NCI-H1092 (cell line): ENCODE data around the gene NOXA1.
A peak's percentile ranks its signal among the peaks of the same experiment; 100 is the strongest.
"Not testable (repeated sequence)": the region's sequence is repeated elsewhere in the genome, so short reads cannot be mapped to it uniquely, and the experiment has no call there.

Experiments used
- DNase-seq: peaks from one replicate; lab custom pipeline; 2025; lab: John Stamatoyannopoulos, UW

NOXA1 gene

DNA sequence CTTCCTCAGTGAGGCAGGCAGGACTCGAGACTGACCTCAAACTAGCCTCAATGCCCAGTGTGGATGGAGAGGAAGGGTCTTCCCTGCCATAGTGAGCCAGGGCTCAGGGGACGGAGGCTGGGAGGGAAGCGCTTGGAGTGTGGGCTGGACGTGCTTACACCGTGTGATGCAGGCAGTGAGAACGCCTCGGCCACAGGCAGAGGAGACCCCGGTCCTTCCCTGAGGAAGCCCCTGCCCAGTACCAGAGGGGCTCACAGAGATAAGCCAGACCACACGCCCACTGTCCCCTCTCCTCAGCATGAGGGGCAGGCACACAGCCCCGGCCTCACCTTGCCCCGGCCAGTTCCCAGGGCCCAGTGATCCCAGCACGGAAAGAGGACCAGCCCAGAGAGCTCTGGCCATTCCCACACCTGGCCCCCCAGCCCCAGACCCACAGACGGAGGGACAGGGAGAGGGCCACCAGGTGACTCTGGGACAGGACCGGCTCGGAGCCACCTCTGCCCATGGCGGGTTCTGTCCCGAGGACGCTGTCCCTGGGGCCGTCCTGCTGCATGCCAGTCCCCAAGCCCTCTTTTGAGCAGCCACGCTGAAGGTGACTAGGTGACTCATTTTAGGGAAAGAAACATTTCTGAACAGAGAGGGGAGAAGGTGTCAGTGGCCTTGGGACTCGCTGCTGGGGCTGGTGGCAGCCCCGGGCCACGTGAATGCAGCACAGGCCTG lies 42.0 kb downstream of the NOXA1 start:
- DNase-seq = no peak

DNA sequence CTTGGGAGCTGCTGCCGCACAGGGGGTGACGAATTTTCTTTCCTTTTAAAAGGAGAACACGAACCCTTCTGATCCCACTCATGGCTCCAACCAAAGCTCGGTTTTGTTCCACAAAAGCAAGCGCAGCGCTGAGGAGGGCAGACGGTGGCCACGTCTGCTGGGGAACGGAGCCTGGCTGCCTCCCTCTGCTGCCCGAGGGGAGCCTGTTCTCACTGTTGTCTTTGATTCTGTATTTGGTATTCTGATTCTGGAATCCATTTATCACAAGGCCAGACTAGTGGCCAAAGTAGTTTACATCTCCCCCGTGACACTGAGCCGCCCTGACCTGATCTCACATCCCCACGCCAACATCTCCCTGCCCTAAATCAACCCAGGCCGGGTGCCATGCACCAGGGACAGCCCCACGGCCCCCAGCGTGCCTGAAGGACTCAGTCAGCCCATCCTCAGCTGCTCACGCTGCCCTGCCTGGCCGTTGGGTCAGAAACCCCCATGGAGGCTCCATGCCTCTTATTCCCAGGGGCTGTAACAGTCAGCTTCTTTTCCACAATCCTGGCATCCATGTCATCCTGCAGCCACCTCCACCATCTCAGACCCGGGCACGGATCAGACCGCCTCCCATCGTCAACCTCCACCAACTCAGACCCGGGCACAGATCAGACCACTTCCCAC lies 42.7 kb downstream of the NOXA1 start:
- no peak for DNase-seq

DNA sequence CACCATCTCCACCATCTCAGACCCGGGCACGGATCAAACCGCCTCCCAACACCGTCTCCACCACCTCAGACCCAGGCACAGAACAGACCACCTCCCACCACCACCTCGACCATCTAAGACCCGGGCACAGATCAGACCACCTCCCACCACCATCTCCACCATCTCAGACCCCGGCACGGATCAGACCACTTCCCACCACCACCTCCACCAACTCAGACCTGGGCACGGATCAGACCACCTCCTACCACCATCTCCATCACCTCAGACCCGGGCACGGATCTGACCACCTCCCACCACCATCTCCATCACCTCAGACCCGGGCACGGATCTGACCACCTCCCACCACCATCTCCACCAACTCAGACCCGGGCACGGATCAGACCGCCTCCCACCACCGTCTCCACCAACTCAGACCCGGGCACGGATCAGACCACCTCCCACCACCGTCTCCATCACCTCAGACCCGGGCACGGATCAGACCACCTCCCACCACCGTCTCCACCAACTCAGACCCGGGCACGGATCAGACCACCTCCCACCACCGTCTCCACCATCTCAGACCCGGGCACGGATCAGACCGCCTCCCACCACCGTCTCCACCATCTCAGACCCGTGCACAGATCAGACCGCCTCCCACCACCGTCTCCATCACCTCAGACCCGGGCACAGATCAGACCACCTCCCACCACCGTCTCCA lies 43.3 kb downstream of the NOXA1 start:
- not testable (repeated sequence) for DNase-seq

DNA sequence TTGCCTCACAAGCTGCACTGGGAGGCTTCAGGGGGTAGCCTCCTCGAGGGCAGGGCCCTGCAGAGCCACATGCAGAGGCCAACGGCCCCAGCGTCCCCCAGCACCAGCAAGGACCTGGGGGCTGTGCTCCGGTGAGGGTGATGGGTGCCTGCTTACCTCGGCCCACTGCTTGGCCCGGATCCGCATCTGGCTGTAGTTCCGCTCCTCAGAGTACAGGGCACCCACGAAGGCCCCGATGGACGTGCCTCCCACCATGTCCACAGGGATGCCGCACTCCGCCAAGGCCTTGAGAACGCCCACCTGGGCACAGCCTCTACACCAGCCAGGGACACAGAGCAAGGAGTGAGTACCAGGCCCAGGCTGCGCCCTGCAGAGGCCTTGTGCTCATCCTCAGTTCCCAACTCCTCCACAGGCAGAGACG lies 44.0 kb downstream of the NOXA1 start:
- DNase-seq = no peak

DNA sequence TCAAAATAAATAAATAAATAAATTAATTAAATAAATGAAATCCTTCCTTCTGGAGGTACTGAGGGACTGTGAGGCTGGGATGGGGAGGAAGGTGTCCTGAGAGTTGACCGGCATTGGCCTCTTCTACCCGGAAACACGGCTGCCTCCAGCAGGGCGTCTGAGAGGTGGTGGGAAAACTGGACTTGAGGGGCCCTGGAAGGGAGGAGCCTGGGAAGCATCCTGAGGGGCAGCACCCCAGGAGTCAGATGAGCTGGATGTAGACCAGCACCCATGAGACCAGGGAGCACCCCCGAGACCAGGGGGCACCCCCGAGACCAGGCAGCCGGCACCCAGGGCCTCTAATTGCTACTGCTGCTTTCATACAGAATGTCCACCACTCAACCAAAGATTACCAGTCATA lies 44.7 kb downstream of the NOXA1 start:
- DNase-seq = no peak

DNA sequence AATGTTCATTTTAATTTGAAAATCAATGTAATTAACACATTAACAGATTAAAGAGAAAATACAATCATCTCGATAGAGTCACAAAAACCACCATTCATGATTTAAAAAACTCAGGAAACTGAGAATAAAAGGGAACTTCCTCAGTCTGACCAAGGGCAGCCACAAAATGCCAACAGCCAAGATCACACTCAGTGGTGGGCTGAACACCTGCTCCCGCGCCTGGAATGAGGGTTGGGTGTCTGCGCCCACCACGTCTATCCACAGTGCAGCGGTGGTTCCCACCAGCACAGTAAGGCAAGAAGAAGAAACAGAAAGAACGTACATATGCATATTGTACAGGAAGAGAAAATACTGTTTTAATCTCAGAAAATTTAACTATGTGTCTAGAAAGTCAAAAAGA lies 47.6 kb downstream of the NOXA1 start:
- DNase-seq = no peak

DNA sequence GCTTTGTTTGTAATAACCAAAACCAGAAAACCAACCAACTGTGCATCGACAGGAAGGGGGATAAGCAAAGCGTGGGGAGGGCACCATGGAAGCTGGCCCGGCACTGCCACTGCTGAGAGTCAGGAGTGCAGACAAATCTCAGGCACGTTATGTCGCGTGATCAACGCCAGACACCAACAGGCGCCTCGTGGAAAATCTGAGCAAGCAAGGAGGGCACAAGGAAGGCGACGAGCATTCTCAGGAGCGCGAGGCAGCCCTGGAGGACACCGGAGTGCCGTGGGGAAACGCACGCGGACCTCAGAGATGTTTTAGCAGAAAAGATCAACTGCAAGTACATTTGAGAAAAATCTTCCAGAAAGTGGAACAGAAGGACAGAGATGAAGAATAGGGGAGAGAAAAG lies 51.1 kb downstream of the NOXA1 start:
- DNase-seq = no peak

DNA sequence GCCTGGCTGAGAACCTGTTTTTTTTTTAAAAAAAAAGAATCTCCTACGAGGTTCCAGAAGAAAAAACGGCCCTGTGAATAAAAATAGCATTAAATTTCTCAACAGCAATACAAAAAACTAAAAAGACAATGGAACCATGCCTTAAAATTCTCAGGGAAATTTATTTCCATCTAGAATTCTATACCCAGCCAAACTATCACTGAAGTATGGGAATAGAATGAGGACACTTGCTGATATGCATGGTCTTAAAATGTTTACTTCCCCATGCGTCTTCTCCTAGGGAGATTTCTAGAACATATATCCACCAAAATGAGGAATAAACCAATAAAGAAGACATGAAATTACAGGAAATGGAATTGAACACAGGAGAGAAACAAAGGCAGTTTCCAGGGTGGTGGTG lies 52.5 kb downstream of the NOXA1 start:
- no peak for DNase-seq

DNA sequence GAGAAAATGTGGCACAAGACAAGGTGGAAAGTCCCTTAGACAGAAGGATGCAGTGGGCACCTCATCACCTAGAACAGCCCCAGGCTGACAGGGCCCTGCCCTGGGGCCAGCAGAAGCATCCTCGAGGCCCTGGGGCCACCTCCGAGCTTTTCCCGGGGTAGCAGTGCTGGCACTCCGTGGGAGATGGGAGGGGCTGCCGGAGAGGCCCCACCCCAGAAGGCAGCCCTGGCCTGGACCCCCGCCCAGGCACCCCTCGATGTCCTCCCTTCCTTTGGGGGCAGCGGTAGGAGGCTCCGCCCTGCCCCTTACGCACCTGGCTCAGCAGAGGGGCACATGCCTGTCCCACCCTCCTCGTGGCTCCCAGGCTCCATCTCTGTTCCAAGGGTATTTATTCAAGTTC lies 53.7 kb downstream of the NOXA1 start:
- DNase-seq = no peak

DNA sequence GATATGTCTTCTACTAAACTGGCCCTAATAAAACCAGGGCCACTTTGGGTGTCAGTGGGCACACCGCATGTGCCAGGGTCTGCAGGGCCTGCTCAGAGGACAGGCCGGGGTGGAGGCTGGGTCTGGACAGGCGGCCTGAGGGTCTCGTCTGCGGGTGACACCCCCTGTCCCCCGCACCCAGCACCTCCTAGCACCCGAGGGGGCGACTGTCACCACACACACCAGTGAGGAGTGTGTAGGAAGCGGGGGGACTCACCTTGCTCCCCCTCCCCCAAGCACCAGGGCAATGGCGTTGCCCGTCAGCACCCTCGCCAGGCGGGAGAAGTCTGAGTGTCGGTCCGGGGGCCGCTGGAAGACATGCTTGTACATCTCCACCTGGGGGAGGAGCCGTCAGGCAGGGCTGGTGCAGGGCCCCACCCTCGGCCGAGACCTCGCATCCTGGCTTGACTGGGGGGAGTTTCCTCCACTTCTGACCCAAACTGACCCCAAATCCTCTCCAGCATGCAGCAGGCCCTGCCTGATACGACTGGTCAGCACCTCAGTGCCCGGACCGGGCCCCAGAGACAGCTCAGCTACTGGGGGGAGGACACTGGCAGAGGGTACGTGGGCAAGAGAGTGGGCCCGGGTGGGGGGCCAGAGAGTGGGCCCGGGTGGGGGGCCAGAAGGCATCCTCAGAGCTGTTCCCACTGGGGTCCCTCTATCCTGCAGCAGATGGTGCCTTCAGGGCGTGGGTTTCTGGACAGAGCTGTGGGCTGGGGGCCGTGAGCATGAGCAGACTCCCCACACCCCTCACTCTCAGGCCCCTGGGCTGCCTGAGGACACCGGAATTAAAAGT lies 54.8 kb downstream of the NOXA1 start:
- no peak for DNase-seq

DNA sequence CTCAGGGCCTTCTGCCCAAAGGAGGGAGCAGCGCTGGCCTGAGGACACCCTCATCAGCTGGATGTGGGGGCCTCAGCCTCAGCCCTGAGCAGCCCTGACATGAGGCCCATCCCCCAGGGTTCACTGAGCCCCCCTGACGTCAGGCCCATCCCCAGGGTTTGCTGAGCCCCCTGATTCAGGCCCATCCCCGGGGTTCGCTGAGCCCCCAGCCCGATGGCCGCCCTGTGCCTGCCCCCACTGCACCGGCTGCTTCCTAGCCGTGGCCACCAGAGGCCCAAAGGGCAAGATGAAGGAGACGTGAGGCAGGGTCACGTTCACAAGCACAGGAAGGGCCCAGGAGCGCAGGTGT lies 55.4 kb downstream of the NOXA1 start:
- no peak for DNase-seq

DNA sequence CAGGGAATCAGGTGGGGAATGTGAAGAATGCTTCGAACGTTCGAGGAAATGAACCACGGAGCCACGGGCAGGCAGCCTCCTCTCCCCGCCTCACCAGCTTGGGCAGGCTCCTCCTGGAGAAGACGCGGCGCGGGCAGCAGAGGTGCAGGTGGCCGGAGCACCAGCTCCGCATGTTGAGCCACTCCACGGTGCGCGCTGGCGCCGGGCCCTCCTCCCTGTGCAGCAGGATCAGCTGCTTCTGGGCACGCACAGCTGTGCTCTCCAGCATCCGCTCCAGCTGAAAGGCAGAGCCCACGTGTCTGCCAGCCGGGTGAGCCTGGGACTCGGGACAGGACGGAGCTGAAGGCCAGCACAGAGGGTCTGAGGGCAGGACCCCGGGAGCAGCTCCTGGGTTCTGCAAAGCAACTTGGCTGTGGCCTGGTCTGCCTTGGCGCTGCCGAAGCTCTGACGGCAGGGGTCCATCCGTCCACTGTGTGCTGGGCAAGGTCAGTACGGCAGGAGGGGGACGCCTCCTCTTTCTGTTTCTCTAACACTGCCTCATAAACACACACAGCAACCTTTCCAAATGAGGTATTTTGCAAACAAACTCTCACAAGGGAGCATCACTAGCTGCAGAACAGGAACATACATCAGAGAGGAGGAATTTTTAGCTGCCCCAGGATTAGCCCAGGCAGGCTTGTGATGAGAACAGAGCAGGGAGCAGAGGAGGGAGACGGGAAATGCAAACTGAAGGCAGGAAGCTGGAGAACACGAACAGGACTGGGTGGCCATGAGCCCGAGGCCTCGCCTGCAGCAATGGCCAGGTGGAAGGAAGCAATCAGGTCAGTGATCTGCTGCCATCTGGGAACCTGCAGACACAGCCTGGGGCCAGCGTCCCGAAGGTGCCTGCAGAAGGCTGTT lies 56.0 kb downstream of the NOXA1 start:
- peak; percentile 58 for DNase-seq

DNA sequence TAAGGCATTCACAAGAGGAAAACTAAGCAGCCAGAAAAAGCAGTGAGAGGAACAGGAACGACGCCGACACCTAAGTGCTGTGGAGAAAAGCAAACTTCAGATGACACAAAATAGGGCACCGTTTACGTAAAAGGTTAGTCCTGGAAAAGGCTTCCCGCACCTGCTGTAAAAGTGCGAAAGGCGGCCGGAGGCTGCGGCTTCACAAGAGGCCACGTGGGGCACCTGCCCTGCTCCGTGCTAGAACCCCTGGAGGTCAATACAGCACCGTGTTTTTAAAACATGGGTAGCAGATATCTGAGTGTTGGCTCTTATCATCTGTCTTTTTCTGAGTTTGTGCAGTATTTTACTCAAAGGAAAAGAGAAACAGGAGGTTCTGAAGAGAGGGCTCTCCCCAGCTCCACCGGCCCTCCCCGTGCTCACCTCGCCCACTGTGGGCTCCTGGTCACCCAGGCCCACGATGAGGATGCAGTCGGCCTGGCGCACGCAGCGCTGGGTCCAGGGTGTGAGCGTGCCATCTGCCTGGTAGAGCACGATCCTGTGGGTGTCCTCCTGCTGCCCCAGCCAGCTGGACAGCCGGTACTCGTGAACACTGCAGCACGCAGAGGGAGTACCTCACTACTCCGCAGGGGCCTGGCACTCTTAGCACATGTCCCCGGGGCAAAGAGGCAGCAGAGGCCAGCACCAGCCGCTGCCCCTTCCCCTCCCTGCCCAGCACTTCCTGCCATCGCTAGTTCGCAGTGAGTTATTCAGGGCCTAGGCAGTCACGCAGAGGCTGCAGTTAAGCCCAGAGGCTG lies 56.9 kb downstream of the NOXA1 start:
- DNase-seq = no peak

DNA sequence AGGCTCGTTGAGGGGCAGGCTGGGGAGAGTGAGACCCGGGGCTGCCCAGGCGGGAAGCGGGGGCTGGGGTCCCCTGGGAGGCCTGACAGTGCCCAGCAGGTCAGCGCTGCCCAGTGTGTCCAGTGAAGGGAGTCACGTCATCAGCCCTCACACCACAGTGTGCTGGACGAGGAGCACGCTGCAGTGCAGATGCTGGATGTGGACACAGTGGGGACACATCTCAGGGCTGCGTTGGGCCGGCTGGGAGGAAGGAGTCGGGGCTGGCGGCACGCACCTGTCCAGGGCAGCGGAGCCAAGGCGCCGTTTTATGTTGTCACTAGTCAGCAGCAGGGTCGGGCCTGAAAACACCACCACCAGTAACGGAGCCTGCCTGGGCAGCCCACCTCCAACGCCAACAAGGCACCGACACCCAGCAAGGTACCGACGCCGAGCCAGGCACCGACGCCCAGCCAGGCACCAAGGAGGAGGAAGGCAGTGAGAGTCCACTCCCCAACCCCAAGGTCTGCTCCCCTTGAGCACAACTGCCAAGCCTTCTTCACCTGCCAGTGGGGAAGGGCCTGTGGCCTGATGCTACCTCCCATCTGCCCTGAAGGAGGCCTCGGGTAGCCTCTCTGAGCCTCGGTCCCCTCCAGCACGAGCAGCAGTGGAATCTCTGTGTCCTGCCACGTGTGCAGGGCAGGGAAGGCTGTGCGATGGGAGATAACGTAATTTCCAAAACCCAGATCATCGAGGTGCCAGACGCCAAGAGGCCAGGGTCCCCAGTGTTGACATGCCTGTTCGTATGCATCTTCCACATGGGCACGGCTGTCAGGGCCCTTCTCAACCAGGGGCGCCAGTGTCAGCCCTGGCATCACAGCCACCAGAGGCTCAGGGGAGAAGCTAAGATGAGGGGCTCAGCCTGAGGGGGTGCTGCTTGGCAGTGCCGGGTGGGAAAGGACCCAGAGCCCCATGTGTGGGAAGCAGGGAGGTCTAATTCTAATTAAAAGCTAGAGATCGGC lies 57.8 kb downstream of the NOXA1 start:
- no peak for DNase-seq

DNA sequence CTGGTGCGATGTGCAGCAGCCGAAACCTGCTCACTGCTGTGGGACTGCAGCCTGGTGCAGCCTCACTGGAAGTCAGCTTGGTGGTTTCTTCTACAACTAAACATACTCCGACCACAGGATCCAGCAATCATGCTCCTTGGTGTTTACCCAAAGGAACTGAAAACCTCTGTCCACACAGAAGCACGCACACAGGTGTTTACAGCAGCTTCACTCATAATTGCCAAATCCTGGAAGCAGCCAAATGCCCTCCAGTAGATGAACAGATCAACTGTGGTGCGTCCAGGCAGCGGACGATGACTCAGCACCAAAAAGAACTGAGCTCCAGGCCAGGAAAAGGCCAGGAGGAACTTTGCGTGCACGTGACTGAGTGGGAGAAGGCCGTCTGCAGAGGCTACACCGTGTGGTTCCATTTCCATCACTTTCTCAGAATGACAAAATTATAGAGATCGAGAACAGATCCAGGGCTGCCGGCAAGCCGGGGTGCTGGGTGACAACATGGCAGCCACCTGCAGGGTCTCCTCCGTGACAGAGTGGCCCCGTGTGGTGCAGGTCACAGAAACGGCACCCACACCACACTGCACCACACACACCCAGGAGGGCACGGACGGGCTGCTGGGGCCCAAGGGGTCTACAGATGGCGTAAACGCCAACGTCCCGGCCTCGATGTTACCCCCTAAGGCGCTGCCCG lies 59.0 kb downstream of the NOXA1 start:
- DNase-seq = no peak
